Activated T-cell treated with anti-CD3 and anti-CD28 coated beads, Interleukin-2, amount 50 U/mL, for 1 hour (primary cell): ENCODE measurements around the gene GNE.
"Not testable (repeated sequence)": the region's sequence is repeated elsewhere in the genome, so short reads cannot be mapped to it uniquely, and the experiment has no call there.

Experiments used
- DNase-seq: peaks from one replicate; pipeline ENCODE4 v3.0.0-alpha.2; 2020

The GNE gene

DNA sequence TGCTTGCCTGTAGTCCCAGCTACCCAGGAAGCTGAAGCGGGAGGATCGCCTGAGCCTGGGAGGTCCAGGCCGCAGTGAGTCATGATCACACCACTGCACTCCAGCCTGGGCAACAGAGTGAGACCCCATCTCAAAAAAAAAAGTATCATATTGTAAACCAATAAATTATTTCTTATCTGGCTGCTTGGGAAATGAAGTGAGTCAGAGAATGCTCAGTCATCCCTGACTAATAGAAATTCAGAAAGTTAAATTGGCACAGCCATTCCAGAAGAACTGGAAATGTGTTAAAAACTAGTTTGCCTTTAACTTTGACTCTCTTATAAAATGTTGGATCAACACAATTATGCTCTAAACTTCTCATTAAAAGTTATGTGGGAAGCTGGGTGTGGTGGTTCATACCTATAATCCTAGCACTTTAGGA is 9.8 kb upstream of the GNE start:
- DNase-seq = no peak

DNA sequence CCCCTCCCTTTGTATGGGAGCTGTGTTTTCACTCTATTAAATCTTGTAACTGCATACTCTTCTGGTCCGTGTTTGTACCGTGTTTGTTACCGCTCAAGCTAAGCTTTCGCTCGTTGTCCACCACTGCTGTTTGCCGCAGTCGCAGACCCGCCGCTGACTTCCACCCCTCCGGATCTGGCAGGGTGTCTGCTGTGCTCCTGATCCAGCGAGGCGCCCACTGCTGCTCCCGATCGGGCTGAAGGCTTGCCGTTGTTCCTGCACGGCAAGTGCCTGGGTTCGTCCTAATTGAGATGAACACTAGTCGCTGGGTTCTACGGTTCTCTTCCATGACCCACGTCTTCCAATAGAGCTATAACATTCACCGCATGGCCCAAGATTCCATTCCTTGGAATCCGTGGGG is 6.6 kb upstream of the GNE start:
- DNase-seq = no peak

DNA sequence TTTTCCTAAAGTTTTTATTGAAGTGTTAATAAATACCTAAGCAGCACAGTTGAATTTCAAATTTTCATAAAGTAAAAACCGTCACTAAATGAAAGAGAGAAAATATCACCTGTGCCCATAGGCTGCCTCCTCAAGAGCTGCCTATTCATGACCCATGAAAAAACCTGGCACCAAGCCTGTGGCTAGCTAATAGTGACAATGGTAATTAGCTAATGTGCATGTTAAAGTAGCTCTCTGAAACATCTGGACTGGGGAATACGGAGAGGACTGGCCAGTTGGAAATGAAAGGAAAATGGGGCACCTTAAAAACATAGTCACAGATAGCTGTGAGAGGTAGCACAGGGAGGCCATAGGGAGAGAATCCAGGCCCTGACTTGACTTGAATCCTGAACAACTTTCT is 5.4 kb upstream of the GNE start:
- DNase-seq = no peak

DNA sequence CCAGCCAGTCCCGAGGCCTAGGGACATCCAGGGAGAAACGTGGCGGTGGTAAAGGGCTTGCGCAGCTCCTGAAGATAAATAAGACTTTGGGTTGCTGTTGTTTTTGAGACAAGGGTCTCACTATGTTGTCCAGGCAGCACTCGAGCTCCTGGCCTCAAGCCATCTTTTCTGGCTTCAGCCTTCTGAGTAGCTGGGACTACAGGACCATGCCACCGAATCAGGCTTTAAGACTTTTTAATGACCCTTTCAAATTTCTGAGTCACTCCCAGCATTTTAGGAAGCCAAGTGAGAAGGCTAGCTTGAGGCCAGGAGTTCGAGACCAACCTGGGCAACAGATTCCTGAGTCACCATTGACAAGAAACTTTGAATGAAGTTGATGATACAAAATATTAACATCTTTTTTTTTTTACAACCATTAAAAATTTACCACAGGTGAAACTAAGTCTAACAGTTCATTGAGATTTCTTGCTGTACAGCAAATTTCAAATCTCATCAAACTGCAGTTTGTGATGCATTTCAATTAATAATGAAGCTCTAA is 817 bp upstream of the GNE start:
- DNase-seq = no peak

DNA sequence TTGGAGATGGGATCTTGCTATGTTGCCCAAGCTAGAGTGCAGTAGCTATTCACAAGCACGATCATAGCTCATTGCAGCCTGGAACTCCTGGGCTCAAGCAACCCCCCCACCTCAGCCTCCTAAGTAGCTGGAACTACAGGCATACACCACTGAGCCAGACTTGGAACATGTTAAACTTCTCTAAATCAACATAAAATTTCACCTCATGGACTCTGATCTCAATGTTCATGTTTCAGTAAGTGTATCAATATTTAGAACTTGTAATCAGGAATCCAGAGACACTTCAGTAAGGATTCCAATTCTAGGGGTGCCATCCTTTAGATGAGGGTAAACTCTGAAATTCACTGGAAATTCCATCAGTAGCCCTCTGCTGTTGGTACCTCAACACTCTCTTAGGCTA is 6.8 kb downstream of the GNE start:
- no peak for DNase-seq

DNA sequence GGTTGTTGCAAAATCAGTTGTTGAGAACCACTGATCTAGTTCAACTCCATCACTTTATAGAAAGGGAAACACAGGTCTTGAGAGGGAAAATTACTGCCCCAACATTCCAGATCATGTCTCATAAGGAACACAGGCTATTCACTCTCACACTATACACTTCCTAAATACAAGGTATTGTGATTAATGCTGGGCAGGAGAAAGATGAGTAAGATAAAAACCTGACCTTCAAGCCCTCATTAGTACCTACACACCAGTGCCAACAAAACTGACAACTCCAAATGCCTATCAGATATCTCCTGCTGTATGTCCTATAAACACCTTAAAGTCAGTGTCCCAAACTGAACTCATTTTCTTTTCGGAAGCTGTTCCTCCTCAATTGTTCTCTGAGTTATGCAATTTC is 8.2 kb downstream of the GNE start:
- DNase-seq = no peak

DNA sequence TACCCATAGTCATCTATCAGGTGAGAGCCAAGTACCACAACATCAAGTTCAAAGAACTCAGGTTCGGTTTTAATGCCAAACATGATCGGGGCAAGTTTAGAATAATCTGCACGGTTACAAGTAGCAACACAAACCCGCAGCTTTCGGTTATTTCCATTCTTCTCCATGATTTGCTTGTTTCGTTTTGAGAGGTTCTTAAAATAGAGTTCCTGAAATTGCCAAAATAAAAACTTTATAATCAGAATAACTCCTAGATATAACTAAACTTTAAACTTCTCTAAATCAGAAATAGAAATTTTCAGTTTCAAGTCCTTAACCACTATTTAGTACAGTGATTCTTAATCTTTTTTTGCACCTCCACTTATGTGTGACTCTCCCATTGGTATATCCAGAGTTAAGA is 9.1 kb downstream of the GNE start:
- DNase-seq = no peak

DNA sequence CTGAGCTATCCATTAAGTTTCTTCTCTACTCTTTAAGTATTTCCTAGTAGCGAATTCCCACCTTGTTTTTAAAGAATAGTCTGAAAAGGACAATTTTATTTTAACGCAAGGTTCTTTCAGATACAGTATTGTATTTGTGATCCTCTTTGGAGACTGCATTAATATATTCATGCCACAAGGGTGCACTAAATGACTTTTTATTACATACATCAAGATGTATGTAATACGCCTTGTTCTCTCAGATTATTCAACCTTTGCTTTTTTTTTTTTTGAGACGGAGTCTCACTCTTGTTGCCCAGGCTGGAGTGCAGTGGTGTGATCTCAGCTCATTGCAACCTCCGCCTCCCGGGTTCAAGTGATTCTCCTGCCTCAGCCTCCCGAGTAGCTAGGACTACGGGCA is 10.2 kb downstream of the GNE start:
- DNase-seq = not testable (repeated sequence)

DNA sequence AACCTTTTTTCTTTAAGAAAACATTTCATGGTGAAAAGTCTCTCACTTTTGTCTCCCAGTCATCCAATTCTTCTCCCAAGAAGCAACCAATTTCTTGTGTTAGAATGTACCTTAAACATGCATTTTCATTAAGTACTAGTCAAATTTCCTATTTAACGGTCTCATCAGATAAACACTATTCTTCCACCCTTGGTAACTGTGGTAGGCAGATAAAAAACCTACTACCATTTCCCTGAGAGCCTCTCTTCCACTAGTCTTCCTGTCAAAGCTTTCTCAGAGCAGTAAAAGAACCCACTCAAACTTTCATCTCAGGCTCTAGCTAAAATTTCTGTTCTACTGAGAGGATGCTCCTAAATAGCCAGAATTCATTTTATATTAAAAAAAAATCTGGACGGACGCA is 10.9 kb downstream of the GNE start:
- DNase-seq = no peak

DNA sequence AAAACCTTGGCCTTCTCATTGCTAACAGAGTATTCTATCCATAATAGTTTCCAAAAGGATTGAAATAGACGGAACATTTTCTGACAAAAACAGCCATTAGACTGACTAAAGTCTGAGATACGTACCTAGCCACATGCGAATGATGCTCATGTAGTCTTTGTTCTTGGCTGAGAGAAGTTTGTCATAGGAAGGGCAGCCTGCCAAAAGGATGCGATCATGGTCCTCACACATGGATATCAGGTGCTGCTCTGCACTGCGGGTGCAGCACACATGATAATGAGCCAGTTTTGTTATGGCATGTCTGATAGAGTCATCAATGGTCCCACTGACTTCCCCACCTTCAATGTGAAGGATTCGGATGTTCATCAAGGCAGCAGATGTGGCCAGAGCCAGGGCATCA is 12.3 kb downstream of the GNE start:
- DNase-seq = no peak

DNA sequence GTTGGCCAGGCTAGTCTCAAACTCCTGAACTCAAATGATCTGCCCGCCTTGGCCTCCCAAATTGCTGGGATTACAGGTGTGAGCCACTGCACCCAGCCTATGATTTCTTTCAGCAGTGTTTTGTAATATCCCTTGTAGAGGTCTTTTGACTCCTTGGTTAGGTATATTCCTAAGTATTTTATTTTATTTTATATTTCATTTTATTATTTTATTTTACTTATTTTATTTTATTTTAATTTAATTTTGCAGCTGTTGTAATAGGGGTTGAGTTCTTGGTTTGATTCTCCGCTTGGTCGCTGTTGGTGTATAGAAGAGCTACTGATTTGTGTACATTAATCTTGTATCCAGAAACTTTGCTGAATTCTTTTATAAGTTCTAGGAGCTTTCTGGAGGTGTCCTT is 18.6 kb downstream of the GNE start:
- not testable (repeated sequence) for DNase-seq

DNA sequence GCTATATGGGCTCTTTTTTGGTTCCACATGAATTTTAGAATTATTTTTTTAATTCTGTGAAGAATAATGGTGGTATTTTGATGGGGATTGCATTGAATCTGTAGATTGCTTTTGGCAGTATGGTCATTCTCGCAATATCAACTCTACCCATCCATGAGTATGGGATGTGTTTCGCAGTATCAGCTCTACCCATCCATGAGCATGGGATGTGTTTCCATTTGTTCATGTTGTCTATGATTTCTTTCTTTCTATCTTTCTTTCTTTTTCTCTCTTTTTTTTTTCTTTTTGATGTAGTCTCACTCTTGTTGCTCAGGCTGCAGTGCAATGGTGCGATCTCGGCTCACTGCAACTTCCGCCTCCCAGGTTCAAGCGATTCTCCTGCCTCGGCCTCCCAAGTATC is 19.0 kb downstream of the GNE start:
- not testable (repeated sequence) for DNase-seq

DNA sequence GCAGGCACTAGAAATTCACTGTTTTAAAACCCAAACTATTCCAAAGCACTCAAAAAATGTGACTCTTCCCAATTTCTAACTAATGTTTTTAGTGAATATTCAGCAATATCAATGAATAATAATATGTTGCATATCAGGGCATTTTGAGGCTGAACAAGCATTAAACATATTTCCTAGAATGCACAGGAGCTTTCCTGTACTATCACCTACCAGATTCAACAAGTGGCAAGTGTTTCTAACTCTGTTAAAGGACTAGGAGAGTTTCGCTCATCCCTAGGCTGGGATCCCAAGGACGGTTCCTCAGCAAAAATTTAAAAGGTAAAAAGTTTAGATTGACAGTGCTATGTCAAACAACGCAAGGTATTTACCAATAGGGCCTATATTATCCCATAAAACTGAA is 21.0 kb downstream of the GNE start:
- DNase-seq = no peak

DNA sequence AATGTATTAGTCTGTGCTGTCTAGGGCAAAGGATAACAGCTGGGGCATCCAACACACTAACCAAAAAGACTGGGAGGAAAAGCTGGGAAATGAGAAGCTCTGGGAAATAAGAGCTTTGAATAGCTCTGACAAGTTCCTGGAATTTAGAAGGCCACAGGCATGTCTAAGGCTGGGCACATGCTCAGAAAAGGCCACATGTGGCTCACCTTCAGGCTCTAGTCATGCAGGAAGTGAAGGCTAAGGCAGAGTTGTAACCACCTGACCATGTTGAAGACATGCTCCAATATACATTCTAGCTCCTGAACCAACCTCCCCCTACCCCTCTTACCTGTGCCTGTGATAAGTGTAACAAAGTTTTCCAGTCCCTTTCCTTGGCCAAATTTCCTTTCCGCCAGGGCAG is 35.8 kb downstream of the GNE start:
- DNase-seq = no peak

DNA sequence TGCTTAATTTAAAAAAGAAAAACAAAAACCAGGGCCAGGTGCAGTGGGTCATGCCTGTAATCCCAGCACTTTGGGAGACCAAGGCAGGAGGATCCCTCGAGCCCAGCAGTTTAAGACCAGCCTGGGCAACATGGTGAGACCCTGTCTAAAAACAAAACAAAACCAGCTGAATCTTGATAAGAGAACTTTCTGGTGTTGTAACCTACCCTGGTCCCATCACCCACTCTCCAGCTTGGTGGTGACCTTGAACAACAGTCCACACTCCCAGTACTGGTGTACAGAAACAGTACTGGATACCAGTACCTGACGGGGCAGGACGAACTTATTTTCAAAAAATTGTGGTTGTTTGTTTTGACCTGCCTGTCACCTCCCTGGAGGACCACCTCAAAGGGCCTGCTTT is 36.6 kb downstream of the GNE start:
- DNase-seq = no peak

DNA sequence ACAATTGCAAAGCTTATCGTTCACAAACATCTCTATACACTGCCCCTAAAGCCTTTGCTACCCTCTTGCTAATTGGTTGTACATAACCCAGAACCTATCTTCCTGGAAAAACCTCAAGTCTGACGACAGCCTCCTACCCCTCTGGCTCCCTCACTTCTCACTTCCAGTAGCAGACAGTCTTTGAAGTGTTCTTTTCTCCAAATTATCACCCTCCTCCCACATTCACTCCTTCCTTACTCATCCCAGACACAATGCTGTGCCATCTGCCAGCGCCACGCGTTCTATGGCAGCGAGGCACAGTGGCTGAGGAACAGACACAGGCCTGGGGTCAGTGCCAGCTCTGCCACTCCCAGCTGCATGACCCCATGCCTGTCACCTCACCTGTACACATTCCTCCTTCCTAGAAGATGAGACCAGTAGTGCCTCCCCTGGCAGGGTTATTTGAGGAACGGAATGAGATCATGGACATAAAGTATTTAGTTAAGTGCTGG is 39.8 kb downstream of the GNE start:
- no peak for DNase-seq

DNA sequence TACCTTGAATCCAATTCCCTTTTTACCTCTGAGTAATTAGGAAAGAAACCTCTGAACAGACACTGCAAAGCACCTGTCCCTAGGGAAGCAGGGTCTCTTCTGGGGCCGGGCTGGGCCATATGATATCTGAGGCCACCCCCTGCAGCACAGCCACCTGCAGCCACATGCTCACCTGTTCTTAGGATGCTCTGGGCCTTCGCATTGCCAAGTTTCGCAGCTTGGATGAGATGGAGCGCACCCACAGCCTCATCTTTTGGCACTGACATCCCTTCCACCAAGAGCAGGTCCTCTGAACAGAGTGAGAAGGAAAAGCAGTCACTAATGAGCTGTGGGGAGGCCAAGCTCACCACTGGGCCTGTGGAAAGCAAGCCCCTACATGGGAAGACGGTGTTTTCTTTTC is 40.2 kb downstream of the GNE start:
- DNase-seq = no peak

DNA sequence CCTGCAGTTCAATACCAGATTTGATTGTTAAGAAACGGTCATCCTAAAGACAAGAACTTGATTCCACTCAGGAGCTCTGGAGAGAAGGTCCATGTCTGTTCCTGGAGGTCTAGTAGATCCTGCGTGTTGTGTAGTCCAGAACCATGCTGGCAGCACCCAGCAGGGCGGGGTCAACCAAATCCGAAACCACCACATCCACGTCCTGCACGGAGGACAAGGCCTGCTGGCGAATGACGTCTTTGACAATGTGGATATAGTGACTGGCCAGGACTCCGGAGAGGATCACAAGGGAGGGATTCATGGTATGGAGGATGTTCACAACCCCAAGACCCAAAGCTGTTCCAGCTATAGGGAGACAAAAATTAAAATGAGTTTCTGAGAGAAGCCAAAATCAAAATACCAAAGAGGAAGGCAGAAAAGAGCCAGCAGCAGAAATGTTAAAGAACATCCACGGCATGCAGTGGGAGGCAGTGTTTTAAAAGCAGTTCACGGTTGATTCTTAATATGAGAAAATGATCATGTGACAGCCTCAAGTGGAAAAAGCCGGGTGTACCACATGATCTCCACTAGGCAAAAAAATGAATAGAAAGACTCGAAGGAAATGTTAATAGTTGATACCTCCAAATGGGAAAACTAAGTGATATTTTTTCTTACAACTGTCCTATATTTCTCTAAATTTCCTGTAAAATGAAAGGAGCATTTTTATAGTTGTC is 40.8 kb downstream of the GNE start:
- DNase-seq = no peak

DNA sequence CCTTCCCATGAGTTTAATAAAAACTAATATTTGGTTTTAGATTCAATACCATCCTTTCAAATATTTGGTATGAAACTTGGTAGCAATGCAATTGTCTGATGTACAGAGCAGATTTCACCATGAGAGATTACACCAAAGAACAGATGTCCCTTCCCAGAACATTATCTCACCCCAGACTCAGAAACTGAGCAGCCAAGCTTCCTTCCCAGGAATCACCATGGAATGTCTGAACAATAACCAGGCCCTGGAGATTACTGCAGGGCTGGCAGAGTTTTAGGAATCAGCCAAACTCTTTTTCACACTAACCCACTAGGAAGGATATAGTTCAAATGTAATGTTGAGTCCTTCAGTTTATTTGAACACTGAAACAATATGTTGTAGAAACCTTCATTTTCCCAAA is 43.7 kb downstream of the GNE start:
- DNase-seq = no peak

DNA sequence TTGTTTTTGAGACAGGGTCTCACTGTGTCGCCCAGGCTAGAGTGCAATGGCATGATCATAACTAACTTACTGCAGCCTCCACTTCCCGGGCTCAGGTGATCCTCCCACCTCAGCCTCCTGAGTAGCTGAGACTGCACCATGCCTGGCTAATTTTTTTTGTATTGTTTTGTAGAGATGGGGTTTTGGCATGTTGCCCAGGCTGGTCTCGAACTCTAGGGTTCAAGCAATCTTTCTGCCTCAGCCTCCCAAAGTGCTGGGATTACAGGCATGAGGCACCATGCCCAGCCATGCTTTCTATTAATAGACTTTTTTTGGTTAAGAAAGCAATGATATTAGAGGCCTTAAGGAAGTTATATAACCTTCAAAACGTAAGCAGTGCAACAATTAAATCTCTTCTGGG is 44.3 kb downstream of the GNE start:
- DNase-seq = no peak

DNA sequence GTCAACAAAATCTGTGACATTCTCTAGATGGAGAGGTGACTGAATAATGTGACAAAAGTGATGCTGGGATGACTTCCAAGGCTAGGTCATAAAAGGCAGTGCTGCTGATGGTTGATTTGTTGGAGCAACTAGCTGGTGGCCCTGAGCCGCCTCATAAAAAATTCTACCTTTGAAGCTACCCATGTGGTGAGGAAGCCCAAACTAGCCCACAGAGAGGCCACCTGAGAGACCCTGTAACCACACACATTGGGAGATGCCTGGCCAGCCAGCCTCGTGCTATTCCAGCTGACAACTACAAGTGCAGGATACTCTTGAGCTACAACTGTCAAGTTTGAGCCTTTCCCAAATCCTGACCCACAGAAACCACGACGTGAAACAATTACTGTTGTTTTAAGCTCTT is 44.9 kb downstream of the GNE start:
- DNase-seq = no peak

DNA sequence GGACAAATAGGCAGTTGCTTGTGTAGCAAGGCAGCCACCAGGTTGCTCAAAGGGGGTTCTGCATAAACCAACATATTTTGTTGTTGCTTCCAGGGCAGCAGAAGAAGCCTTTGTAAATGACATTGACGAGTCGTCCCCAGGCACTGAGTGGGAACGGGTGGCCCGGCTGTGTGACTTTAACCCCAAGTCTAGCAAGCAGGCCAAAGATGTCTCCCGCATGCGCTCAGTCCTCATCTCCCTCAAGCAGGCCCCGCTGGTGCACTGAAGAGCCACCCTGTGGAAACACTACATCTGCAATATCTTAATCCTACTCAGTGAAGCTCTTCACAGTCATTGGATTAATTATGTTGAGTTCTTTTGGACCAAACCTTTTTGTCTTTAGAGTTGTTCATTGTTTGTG is 46.7 kb downstream of the GNE start:
- no peak for DNase-seq

DNA sequence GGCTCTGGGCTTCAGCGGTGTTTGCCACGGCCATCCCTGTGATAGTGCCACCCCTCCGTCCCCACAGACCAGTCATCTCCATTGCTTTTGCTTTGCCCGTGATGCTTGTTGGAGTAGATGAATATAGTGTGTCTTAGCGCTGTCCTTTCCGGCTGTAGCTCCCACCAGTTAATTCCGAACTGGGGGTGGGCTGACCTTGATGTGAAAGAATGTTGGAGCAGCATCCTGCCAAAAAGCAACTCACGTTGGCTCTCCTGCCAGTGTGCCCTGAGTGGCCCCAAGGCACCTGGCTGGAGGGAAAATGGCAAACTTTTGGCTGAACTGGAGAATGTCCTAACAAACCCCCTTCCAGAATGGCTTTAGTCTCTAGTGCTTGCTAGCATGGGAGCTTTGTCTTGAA is 47.5 kb downstream of the GNE start:
- DNase-seq = no peak

DNA sequence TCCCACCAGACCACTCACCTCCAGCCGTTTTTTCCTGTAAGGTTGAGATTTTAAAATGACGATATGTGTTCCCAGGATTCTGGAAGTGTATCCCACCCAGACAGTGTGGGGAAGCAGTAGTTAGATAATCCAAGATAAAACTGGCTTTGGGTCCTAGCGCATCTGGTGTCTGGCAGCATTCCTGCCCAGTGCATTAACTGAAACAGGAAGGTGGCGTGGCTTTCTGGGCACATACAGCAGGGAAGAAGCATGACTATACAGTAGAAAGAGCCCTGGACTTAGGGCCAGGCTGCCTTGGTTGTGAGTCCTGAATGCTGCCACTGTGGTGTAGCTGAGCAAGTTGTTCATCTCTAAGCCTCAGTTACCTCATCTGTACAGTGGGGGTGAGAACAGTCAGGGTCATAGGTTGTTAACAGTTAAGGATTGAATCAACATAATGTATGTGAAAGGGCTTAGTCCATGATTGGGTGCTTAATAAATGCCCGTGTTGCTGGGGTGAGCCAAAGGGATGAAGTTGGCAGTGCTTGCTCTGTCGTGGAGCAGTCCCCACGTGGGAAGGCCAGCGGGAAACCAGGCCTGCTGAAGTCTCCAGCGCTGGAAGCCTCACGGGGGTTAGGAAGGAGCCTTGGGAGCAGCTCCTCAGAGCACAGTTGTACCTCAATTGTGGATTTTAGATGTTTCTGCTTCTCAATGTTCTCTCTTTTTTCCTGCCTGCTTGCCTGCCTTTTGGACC is 49.6 kb downstream of the GNE start:
- DNase-seq = no peak
